B cell (primary cell): ENCODE data around the gene DDX54. TPM values are rescaled to one million over a fixed set of nuclear protein-coding genes. Genes with fewer than 3 reads are reported as not detected.
A peak's percentile ranks its signal among the peaks of the same experiment; 100 is the strongest.

ENCODE experiments used
- ATAC-seq: fragments of 200-7000 bp; cut with Tn5 transposase; one replicate; pipeline ENCODE4 v1.10.0; 2021; ENCODE audit warnings: low read depth, mild to moderate bottlenecking, moderate number of reproducible peaks, moderate library complexity
- CTCF ChIA-PET: fragments of 350-600 bp; sonication (Branson Sonifier 250); formaldehyde crosslinking; loops from one replicate; lab custom pipeline; 2021; ENCODE audit warnings: antibody characterized with exemption, inconsistent platforms; lab: Charles Lee
- POLR2A ChIA-PET: fragments of 350-600 bp; sonication (Branson Sonifier 250); formaldehyde crosslinking; loops from one replicate; lab custom pipeline; 2021; ENCODE audit warnings: antibody characterized with exemption; lab: Charles Lee
- DNase-seq: peaks from one replicate; pipeline ENCODE4 v3.0.0; 2013
- H2AFZ ChIP-seq: 2 replicates; pipeline ENCODE4 v1.6.1; 2012; ENCODE audit warnings: mild to moderate bottlenecking, low read depth, low read length; ENCODE audit not compliant: insufficient read depth, poor library complexity, severe bottlenecking
- H3K27ac ChIP-seq, 2 donors: 1 replicate in 1 of 2; 2 replicates in 1 of 2; pipeline ENCODE4 v1.5.1; 2012 to 2013; ENCODE audit warnings: low read length in 2 of 2, mild to moderate bottlenecking in 2 of 2, moderate library complexity in 1 of 2
- H3K27me3 ChIP-seq, 4 experiments: fragments of 200-600 bp in 1 of 4; sonication (generic) in 1 of 4; replicated peaks in 1 of 4; 1 replicate in 2 of 4; 2 replicates in 2 of 4; pipeline versions ENCODE4 v1.6.1 to v1.7.0; 2013 to 2016; ENCODE audit warnings: low read length in 3 of 4, mild to moderate bottlenecking in 2 of 4, mixed read lengths in 1 of 4, moderate library complexity in 1 of 4; ENCODE audit not compliant: insufficient read depth in 4 of 4, control insufficient read depth in 3 of 4; ENCODE audit errors: control extremely low read depth in 1 of 4
- H3K36me3 ChIP-seq, 2 experiments: replicated peaks in 1 of 2; 1 replicate in 1 of 2; 2 replicates in 1 of 2; pipeline versions ENCODE4 v1.6.1 to v1.7.1; 2013; ENCODE audit warnings: low read length in 1 of 2; ENCODE audit not compliant: insufficient read depth in 2 of 2, control insufficient read depth in 1 of 2; ENCODE audit errors: control extremely low read depth in 1 of 2, extremely low read depth in 1 of 2
- H3K4me1 ChIP-seq, 2 donors: fragments of 200-600 bp in 1 of 2; sonication (generic) in 1 of 2; 1 replicate in 1 of 2; 2 replicates in 1 of 2; pipeline versions ENCODE4 v1.5.1 to v1.6.1; 2013 to 2017; ENCODE audit warnings: low read length in 2 of 2; ENCODE audit not compliant: control insufficient read depth in 2 of 2, insufficient read depth in 2 of 2
- H3K4me2 ChIP-seq: replicated peaks from 2 replicates; pipeline ENCODE3; 2012; ENCODE audit warnings: mild to moderate bottlenecking, low read depth, low read length; ENCODE audit not compliant: poor library complexity, severe bottlenecking
- H3K4me3 ChIP-seq, 5 experiments: fragments of 200-600 bp in 1 of 5; sonication (generic) in 1 of 5; 1 replicate in 3 of 5; 2 replicates in 2 of 5; pipeline versions ENCODE4 v1.5.1 to v1.7.0; 2011 to 2016; ENCODE audit warnings: low read length in 4 of 5, mild to moderate bottlenecking in 4 of 5, low read depth in 2 of 5, control low read depth in 1 of 5, moderate library complexity in 1 of 5; ENCODE audit not compliant: insufficient read depth in 1 of 5; ENCODE audit errors: control extremely low read depth in 1 of 5, extremely low read depth in 1 of 5
- H3K79me2 ChIP-seq: fragments of 200-600 bp; sonication (generic); one replicate; pipeline ENCODE4 v1.6.0; 2016; ENCODE audit warnings: low read length; ENCODE audit not compliant: control insufficient read depth, insufficient read depth
- H3K9ac ChIP-seq: fragments of 200-600 bp; sonication (generic); 2 replicates; pipeline ENCODE4 v1.6.1; 2017; ENCODE audit warnings: mild to moderate bottlenecking, low read length, moderate library complexity
- H3K9me3 ChIP-seq, 3 donors: one replicate each; pipeline versions ENCODE4 v1.6.1 to v1.7.1; 2013; ENCODE audit warnings: low read length in 2 of 3; ENCODE audit not compliant: control insufficient read depth in 2 of 3, insufficient read depth in 1 of 3; ENCODE audit errors: control extremely low read depth in 1 of 3
- H4K20me1 ChIP-seq: 2 replicates; pipeline ENCODE4 v1.6.0; 2012; ENCODE audit warnings: mild to moderate bottlenecking, low read length; ENCODE audit not compliant: insufficient read depth, control insufficient read depth, poor library complexity, severe bottlenecking
- H3K27ac Mint-ChIP-seq: one replicate; pipeline ENCODE4 v1.8.0; 2021; ENCODE audit warnings: mixed read lengths
- H3K27me3 Mint-ChIP-seq: one replicate; pipeline ENCODE4 v1.8.0; 2021; ENCODE audit warnings: mixed read lengths
- H3K4me1 Mint-ChIP-seq: one replicate; pipeline ENCODE4 v1.8.0; 2021; ENCODE audit warnings: mixed read lengths
- H3K4me3 Mint-ChIP-seq: one replicate; pipeline ENCODE4 v1.8.0; 2021; ENCODE audit warnings: mixed read lengths
- H3K9me3 Mint-ChIP-seq: one replicate; pipeline ENCODE4 v1.8.0; 2022; ENCODE audit warnings: mixed read lengths; ENCODE audit not compliant: insufficient read depth
- CTCF ChIP-seq: fragments of 200-600 bp; IDR thresholded peaks from one replicate; pipeline ENCODE4 v1.8.0; 2022; ENCODE audit warnings: antibody characterized with exemption, mild to moderate bottlenecking
- EZH2 ChIP-seq: IDR thresholded peaks from 2 replicates; pipeline ENCODE4 v1.6.1; 2012; ENCODE audit warnings: borderline replicate concordance, low read depth, mild to moderate bottlenecking, moderate library complexity, low read length; ENCODE audit not compliant: insufficient read depth, poor library complexity, severe bottlenecking
- WGBS: methylation state at CpG from one replicate; pipeline ENCODE4 v1.1.5; 2013; ENCODE audit warnings: missing lambda C conversion rate; ENCODE audit not compliant: insufficient coverage; 5-methylcytosine and 5-hydroxymethylcytosine counted together
- intact Hi-C: fragments of 100-400 bp; cut with micrococcal nuclease; formaldehyde crosslinking; loops from one replicate; pipeline ENCODE4 v1.10.0; 2022
- polyA plus RNA-seq: library from polyadenylated mRNA; depleted of rRNA; stranded (reverse); fragments of >200 nt; gene quantifications from 2 replicates; pipeline ENCODE4 v1.2.3, GENCODE V29; 2012
- total RNA-seq, 2 donors: library from RNA; stranded (reverse); fragments of 120-200 nt in 1 of 2; gene quantifications; 1 replicate in 1 of 2; 2 replicates in 1 of 2; pipeline versions ENCODE4 v1.2.3 to v1.2.4, GENCODE V29; 2013 to 2022

Gene DDX54
- total and polyA plus RNA-seq, 2 donors (not counting 1 experiment from before 2014, with no cell fraction given): 55.4 to 101 TPM

GRCh38 chr12:113203852-113204760, 18.8 kb upstream of the DDX54 start:
- Mint-ChIP-seq H3K9me3 (no peaks in the 10 kb centered on the region), H3K4me3 (no peak overlapping the region), H3K27ac (peak overlapping the region; percentile 77), H3K27me3 (no peaks in the 10 kb centered on the region), H3K4me1 (peaks cover 51% of the 10 kb centered on the region)
- no peak overlapping the region for H2AFZ ChIP-seq
- no peak overlapping the region for H3K4me2 ChIP-seq
- H3K36me3 ChIP-seq: no peaks in the 10 kb centered on the region
- H3K27me3 ChIP-seq: no peaks in the 10 kb centered on the region
- ATAC-seq (no peak), DNase-seq (no peak)
- TF ChIP-seq CTCF: no peak
- TF ChIP-seq EZH2: no peak
- ChIA-PET CTCF (interaction anchor here (0.6 to 3.2 kb wide), 6 partner anchors 7 to 221 kb away, joined by 3 to 14 read pairs (median 3); no protein-coding TSS in a partner anchor), POLR2A (interaction anchor here (0.6 to 3.7 kb wide), 4 partner anchors 18 to 226 kb away, joined by 3 to 22 read pairs (median 4); partner anchors contain the start of genes DDX54, RITA1 and TPCN1)
- H3K9ac ChIP-seq: no peak overlapping the region
- H3K4me1 ChIP-seq: peaks cover 27 to 33% of the 10 kb centered on the region in 2 donors
- H3K79me2 ChIP-seq: no peaks in the 10 kb centered on the region
- H4K20me1 ChIP-seq: no peaks in the 10 kb centered on the region
- peaks cover 0 to 6% (median 0%) of the 10 kb centered on the region in 3 donors for H3K9me3 ChIP-seq
- H3K27ac ChIP-seq: no peak overlapping the region
- H3K4me3 ChIP-seq: no peak overlapping the region
- intact Hi-C loops: loop anchor here (10.0 kb wide), 1 partner anchor 1769 kb away; no protein-coding TSS in a partner anchor
- WGBS: 96% methylated on average over 6 of the region's 8 CpGs
